T-helper 2 cell treated with Interferon-gamma antibody and Interleukin-4, amounts not matched to agents 100 ng/mL and 5 ng/mL, for 36 hours (primary cell): ENCODE measurements around the gene ACTL7B. TPM values are rescaled to one million over a fixed set of nuclear protein-coding genes. Genes with fewer than 3 reads are reported as not detected.
"Not testable (repeated sequence)": the region's sequence is repeated elsewhere in the genome, so short reads cannot be mapped to it uniquely, and the experiment has no call there.

Experiments used
- intact Hi-C: fragments of 100-400 bp; cut with micrococcal nuclease; formaldehyde crosslinking; loops from one replicate; pipeline ENCODE4 v1.15.1; 2023
- total RNA-seq: library from RNA; stranded (reverse); gene quantifications from 2 replicates; pipeline ENCODE4 v1.2.3, GENCODE V29; 2022

ACTL7B gene
- total RNA-seq, 1 donor from 2014 or later, result not detected

- intact Hi-C loops, result no loop called here
Measured at GRCh38 chr9:108869092-108869725, 13.4 kb upstream of the ACTL7B start.

GRCh38 chr9:108867829-108868228 lies 12.0 kb upstream of the ACTL7B start:
- intact Hi-C loops, result no loop called here

- intact Hi-C loops, result no loop called here
Measured at GRCh38 chr9:108867116-108867515, 11.3 kb upstream of the ACTL7B start.

DNA sequence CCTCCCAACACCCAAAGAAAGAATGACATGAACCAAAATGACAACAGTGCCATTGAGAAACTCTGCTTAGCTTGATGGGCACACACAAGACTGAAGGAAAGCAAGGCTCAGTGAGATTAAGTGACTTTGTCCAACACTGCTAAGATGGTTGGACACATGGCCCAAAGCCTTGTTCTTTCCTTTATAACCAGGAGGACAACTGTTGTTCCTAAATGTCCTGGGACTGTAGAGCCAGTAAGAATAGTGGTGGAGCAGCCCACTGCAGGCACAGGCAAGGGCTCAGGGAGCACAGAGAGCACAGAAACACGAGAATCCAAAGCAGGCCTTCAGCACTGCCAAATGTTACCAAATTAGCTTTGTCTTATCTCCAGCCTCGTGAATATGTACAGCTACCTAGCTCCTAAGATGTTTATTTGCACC lies 10.2 kb upstream of the ACTL7B start:
- intact Hi-C loops, result no loop called here

DNA sequence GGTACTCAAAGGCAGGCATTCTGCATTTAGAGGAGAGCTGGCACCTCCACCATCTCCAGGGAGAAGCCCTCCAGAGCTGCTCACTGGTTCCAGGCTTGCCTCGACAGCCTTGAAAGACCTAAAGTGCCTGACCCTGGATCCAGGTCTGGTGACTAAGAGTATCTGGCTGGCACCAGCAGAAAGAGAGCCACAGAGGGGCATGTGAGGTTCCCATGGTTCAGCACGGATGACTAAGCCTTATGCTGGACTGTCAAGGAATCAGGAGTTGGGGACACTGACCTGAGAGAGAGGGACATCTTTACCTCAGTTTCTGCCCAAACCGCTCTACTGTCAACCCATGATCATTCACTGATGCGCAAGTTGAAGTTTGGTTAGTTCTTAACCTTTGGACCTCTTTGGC lies 9.3 kb upstream of the ACTL7B start:
- intact Hi-C loops, result no loop called here

DNA sequence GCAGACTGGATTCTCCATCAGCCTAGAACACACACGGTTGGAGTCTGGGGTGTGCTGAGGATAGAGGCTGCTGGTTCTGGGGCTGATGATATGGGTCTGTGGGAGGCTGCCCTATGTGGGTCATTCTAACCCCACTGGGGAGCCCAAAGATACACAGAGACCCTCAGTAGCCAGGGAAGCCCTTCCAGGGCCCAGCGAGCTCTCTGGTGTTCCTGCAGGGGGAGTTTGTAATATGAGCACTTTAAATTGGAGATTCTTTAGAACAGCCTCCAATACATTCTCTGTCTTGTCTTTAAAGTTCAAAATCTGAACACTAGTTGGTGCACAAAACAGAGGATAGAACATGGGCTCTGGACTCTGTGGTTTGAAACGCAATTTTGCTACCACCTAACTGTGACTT lies 8.7 kb upstream of the ACTL7B start:
- intact Hi-C loops, result no loop called here

- intact Hi-C loops, result no loop called here
Measured at GRCh38 chr9:108863891-108864290, 8.1 kb upstream of the ACTL7B start.

DNA sequence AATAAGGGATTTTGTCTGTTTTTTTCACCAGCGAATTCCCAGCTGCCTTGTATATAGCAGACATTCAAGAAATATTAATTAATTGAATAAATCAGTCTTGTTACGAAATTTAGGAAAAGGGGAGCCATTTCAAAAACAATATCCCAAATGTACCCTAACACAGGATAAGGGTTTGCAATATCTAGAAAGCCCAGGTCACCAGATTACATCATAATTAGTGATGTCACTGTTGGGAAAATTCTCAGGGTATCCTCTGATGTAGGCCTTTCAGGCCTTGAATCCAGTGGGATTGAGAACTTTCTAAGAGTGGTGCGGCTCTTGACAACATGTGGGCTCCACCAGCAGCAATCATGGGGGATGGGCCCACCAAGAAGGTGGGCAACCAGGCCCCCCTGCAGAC lies 6.2 kb upstream of the ACTL7B start, which contains the start of gene ACTL7A:
TSS of gene ACTL7A (plus strand) at position 270 of the 400 bp plus-strand sequence. CDS start at position 327, 57 bp downstream.
- intact Hi-C loops, result no loop called here

DNA sequence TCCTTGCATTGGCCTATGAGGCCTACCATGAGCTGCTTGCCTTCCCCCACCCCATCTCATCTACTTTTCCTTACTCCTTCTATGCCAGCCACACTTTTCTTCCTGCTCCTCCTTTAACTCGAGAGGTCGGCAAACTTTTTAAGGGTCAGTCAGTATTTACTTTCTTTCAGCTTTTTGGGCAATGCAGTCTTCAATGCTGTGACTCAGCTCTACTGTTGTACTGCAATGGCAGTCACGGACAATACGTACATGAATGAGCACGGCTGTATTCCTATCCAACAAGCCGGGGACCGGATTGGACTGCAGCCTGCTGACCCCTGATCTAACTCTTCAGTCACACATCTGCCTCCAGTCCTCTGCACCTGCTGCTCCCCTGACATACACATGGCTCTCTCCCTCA lies 5.7 kb upstream of the ACTL7B start:
- intact Hi-C loops, result no loop called here

GRCh38 chr9:108860764-108861163 lies 5.0 kb upstream of the ACTL7B start:
- intact Hi-C loops, result no loop called here

- intact Hi-C loops, result no loop called here
Measured at GRCh38 chr9:108860354-108860753, 4.6 kb upstream of the ACTL7B start.

DNA sequence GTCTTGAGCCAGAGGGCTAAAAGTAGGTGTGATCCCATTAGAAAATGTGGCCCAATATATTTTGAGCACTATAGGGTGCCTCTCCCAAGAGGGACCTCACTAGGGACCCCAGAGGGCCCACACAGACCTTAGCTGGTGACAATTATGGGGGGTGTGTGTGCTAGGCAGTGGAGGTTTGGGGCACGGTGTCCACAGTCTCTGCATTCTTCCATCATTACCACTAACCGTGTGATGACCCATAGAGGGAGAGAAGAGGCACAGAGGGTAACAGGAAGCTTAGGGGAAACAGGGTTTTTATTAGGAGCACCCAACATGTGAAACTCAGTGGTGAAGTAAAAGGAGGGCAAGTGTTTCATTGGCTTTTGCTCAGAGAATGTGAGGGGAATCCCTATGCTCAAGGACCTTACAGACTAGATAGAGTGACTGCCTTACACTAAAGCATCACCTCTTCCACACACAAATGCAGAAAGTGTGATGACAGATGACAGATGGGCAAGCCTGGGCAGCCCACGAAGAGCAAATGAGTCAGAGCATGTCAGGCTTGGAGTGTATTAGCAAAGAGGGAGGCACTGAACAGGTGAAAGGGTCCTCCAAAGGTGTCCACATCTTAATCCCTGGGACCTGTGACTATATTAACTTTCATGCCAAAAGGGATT lies 3.8 kb upstream of the ACTL7B start:
- intact Hi-C loops, result no loop called here

- intact Hi-C loops, result no loop called here
Measured at GRCh38 chr9:108857572-108857971, 1.8 kb upstream of the ACTL7B start.

DNA sequence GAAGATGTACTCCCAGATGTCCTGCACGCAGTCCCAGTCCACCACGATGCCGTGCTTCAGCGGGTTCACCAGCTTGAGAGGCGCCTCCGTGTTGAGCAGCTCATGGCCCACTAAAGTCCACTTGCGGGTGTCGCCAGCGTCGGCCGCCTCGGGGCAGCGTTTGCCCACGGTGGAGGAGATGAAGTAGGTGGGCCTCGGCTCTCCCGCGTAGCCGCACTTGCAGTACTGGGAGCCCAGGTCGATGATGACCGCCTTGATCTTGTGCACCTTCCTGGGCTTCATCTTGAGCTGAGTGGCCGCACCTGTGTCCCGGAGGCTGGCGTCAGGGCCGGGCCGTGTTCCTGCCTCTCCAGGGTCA lies 278 bp downstream of the ACTL7B start:
- intact Hi-C loops, result no loop called here

DNA sequence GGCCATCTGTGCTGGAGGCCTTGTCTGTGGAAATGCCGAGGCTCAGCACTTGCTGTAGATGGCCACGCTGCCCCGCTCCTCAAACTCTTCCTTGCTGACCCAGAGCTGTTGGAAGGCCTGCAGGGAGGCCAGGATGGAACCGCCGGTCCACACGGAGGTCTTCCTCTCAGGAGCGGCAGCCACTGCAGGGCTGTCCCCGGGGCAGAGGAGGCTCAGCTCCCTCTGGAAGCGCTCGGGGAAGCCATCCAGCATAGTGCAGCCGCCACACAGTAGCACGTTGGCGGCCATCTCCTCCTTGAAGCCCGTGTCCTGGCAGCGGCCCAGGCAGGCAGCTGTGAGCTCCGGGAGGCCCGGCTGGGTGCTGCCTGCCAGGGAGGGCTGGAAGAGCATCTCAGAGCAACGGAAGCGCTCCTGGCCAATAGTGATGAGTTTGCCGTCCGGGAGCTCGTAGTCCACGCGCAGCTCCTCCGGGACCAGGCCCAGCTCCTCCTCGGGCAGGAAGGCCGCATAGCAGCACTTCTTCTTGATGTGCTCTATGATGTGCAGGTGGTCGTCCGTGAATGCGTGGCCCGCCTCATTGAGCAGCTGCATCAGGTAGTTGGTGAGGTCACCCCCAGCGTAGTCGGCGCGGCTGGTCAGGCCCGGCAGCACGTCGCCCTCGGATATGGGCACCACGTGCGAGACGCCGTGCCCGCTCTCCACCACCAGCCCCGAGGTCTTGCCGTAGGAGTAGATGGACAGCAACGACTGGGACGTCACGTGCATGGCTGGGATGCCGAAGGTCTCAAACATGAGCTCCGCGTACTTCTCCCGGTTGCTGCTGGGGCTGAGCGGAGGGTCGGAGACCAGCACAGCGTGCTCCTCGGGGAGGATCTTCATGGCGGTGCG lies 901 bp downstream of the ACTL7B start:
- intact Hi-C loops, result no loop called here

DNA sequence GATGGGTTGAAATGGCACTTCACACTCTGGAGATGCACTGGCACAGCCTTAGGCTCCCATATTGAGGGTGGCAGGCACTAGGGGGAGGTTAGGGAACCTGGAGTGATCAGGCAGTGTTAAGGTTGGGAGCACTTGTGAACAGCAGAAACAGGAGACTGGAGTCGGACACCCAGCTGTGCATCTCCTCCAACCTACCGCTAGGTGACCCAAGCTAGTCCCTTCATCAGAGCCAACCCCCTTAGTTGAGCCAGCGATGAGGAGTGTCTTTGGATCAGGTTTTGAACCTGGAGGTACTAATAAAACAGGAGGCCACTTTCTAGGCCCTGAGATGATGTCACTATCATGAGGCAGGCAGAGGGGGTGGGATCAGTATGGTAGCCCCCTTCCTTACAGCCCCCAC lies 1.7 kb downstream of the ACTL7B start:
- intact Hi-C loops, result no loop called here

DNA sequence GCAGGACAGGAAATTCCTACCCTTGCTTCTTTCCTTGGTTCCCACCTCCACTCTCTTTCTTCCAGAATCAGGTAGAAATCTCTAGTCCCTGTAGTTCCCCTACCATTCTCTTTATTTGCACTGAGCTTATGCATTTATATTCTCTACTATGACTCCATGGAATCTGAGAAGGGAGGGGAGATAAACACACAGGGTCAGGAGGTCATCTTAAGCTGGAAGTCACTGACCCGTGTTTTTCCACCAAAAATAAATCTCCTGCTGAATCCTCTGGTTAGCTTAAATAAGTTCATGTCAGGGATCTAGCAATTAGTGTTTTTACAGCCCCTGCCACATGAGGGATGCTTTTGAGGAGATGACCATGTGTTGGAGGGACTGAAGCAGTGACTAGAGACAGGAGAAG lies 3.7 kb downstream of the ACTL7B start:
- intact Hi-C loops, result no loop called here

DNA sequence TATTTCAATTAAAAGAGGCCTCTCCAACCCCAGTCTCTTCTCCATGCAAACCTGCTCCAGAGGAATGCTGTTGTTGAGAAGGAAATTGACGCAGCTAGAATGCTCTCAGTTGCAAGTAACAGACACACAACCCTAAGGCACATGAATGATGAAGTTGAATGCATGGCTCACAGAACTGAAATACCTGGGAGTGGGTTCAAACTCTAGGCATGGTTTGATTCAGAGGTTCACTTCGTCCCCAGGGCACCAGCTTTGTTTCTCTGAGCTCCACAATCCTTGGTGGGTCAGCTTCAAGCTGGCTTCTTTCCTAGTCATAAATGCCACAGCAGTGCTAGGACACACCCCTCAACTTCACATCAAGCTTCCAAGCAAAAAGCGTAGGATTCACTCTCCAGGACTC lies 4.6 kb downstream of the ACTL7B start:
- intact Hi-C loops, result no loop called here

DNA sequence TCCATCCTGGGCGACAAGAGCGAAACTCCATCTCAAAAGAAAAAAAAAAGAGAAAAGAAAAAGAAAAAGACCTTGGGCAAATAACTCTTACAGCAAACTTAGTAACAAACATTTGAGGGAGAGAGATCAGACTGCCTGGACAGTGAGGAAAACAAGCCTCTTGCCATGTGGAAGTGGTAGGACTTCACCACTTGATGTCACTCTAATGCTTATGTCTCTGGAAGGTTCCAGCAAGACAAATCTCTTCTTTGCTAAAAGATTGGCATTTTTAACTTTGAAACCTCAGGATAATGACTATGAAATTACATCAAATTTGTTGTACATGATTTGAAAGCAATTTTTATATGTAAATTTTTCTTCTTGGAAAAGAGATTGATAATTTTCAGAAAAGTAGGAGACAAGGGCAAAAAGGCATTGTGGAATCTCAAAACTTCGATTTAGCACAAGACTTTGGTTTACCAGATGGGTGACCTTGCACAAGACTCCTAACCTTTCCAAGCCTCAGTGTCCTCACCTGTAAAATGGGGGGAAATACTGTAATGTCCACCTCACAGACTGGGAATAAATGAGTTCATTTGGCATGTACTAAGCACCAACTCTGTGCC lies 5.4 kb downstream of the ACTL7B start:
- intact Hi-C loops, result no loop called here

DNA sequence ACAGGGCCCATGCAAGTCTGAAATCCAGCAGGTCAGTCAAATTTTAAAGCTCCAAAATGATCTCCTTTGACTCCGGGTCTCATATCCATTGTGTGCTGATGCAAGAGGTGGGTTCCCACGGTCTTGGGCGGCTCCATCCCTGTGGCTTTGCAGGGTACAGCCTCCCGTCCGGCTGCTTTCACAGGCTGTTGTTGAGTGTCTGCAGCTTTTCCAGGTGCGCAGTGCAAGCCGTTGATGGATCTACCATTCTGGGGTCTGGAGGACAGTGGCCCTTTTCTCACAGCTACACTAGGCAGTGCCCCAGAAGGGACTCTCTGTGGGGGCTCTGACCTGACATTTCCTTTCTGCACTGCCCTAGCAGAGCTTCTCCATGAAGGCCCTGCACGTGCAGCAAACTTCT lies 7.5 kb downstream of the ACTL7B start:
- intact Hi-C loops, result not testable (repeated sequence)

DNA sequence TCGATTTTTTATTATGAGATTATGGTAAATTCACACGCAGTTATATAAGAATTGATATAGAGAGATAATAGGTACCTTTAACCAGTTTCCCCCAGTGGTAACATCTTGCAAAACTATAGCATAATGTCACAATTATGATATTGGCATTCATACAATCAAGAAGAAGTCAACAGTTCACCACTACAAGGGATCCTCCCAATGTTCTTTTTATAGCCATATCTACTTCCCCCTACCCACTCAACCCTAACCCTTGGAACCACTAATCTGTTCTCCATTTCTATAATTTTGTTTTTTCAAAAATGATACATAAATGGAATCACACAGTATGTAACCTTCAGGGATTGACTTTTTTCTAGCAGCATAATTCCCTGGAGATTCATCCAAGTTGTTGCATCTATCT lies 9.8 kb downstream of the ACTL7B start:
- intact Hi-C loops, result no loop called here

GRCh38 chr9:108845507-108845906 lies 10.3 kb downstream of the ACTL7B start:
- intact Hi-C loops, result no loop called here
